Activated CD4-positive, alpha-beta T cell treated with anti-CD3 and anti-CD28 coated beads, Interleukin-2, amount 50 U/mL, for 24 hours (primary cell): ENCODE results near the gene CCL4.
"Not testable (repeated sequence)": the region's sequence is repeated elsewhere in the genome, so short reads cannot be mapped to it uniquely, and the experiment has no call there.

Experiments
- DNase-seq, 2 donors: peaks; one replicate each; pipeline ENCODE4 v3.0.0-alpha.2; 2020; ENCODE audit warnings: low read depth in 1 of 2, low spot score in 1 of 2

The CCL4 gene

DNA sequence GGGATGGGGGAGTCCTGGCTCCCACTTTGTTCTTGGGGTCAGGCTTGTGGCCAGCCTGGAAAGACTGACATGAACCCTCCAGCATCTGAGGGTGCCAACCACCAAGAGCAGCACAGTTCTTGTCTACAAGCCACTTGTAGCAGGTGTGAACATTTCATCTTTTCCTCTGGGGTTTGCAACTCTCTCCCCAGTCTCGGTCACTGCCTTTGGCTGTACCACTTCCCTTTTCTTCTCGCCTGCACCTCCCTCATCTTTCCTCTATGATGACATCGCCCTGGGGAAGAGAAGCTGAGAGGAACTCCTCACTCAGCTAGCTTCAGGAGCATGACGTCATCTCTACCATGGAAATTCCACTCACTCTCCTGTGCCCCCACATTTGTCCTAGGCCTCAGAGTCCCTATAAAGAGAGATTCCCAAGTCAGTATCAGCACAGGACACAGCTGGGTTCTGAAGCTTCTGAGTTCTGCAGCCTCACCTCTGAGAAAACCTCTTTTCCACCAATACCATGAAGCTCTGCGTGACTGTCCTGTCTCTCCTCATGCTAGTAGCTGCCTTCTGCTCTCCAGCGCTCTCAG, at the start of gene CCL4:
Gene CCL4, plus strand, starts transcription at position 427 of the 575 bp plus-strand sequence. Its CDS starts 79 bp downstream, at position 506.
- not testable (repeated sequence) for DNase-seq

DNA sequence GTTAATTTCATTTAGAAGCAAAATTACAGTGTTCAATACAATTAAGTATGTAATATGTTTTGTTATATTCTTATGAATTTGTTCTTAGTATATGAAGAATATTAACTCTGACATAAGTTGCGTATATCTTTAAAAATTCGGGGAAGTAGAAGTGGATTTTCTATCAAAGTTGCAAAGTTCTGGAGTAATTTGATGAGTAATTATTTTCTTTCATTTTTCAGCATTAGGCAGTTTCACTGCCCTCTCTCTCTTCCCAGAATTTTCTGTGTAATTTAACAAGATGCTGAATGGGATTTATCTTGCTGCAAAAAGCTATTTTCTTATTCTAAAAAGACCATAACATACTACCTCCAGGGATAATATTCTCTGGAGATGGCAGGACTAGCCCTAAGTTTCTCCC, 48.5 kb upstream of the CCL4 start:
- no peak for DNase-seq

DNA sequence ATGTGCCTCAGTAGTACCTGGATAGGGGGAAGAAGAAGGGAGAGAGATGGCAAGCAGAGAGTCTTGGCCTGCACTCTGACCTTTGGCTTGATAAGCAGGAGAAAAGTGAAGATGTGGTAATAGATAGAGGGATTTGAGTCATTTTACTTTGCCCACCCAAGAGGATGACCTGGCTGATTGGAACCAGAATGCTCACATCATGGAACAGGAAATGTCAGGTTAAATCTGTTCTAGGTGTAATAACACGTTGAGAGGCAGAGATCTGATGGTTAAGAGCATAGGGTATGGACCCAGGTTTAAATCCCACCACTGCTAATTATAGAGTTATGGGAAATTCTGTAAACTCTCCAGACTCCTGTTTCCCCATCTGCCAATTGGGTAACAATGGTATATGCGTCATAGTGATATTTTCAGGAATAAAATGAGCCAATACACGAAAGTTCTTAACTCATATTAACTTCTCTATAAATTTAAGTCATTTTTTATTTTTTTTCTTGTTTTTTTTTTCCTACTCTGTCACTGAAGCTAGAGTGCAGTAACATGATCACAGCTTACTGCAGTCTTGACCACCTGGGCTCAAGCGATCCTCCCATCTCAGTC, 47.6 kb upstream of the CCL4 start:
- no peak for DNase-seq

DNA sequence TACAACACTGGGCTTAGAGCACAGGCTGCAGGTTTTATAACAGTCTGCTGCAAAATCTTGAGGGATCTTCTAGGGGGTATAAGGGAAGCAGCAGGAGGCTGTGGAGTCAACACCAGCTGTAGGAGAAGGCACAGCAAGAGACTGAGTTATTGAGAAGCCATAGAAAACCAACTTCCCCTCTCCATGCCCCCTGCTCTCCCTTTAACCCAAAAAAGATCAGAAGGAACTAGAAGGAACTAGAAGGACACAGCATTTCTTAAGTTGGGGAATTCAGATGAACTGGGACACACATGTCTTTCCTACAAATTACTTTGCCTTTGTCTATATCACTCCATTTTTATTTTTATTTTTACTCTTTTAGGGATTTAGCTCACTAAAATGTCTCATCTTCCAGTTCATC, 45.7 kb upstream of the CCL4 start:
- no peak for DNase-seq

DNA sequence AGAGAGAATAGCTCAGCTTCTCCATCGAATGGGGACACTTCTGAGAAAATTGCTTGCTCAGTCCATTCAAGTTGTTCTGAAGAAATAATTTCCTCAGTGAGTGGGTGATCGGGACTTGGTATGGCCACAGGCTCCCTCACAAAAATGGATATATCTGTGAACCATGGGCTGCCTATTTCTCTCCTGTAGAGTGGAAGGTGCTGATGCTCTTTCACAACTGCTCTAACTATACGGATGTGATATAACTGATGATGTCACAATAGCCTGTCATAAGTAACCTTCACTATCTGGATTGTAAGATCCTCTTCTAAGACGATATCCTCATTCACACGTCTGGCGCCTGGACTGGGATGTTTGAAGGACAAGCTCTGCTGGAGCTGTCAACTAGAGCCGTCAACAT, 44.2 kb upstream of the CCL4 start:
- DNase-seq = no peak

DNA sequence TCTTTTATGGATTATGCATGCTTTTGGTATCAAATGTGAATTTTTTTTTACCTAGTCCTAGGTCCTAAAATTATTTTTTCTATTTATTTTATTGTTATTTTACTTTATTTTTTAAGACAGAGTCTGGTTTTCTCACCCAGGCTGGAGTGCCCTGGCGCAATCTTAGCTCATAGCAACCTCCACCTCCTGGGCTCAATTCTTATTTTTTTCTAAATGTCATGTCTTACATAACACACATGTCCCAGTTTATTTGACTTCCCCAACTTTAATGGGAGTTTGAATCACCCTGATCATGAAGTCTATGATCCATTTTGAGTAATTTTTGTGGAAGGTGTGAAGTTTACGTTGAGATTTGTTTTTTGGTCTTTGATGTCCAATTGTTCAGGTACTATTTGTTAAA, 42.8 kb upstream of the CCL4 start:
- DNase-seq = no peak

DNA sequence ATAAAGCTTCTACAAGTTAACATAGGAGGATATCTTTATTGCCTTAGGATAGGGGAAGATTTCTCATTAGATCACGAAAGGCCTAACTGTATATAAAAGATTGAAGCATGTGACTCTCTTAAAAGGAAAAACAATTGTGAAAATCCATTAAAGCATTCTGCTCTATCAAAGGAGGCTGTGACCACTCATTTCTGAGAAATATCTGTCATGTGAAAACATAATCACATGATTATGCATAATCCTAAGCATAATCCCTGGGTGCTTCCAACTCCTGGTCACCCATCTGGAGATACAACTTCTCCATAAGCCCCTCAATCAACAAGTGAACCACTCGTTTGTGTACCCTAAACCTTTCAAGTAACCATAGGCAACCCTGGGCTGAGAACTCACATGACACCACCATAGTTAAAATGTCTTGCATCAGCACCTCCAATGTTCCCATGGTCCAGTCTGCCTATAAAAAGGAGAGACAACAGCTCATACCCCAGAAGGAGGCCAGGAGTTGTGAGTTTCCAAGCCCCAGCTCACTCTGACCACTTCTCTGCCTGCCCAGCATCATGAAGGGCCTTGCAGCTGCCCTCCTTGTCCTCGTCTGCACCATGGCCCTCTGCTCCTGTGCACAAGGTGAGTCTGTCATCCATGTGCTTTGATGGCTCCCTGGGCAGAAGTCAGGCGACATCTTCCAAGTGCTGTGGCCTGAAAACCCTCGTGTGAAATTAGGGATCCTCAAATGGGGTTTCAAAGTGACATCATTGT, 39.7 kb upstream of the CCL4 start, which contains the start of gene CCL18:
Gene CCL18, plus strand, starts transcription at position 487 of the 756 bp plus-strand sequence. Its CDS starts 71 bp downstream, at position 558.
- no peak for DNase-seq

DNA sequence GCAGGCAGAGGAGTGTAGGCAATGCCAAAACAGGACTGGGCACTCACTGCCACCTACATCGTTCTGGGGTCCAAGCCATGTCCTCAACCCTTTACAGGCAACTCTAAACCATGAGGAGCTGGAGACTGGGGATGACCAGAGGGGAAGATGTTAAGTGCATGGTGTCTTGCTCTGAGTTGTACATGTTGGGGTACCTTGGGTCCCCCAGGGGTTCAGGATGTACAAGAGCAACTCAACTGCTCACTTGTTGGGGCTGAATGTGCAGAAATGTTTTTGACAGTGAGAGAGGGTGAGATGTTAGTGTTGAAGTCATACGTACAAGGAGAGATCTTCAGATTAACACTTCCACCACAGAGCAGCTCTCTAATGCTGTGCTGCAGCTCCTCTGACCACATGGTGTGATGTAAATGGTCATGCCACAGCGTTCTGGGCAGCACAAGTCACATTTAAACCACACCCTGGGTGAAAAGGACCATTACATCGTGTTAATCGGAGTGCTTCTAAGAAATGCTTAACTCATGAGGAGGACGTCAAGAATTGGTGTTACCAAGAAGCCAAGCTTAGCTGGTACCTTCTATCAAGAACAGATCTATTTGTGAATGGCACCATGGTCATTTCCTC, 37.2 kb upstream of the CCL4 start:
- DNase-seq = no peak

DNA sequence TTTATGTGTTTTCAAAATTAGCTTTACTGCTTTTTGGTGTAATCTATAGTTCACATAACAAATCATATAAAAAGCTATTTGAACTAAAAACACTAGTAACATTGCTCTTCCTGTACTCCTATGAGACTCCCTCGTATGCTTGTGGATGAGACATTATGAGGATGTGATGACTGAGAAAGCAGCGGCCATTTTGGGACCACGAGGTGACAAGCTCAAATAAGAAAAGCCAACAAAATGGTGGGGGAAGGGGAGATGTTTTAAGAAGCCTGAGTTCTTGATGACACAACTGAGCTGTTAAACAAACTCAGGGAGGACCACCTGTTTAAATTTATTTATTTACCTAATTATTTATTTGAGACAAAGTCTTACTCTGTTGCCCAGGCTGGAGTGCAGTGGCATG, 35.1 kb upstream of the CCL4 start:
- no peak for DNase-seq

DNA sequence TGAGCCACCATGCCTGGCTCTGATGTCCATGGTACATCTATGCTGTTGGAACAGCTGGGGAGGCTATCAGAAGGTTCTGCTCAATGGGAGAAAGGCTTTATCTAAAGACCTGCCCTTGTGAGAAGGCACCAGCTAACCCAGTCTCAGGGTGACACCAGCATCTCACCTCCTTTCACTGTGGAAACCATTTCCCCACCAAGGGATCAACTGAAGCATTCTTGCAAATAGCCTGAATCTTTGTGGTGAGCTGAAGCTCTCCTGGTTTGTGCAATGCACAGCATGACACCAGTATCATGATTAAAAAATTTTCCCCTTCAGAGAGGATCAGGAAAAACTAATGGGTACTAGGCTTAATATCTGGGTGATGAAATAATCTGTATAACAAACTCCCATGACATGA, 34.5 kb upstream of the CCL4 start:
- no peak for DNase-seq

DNA sequence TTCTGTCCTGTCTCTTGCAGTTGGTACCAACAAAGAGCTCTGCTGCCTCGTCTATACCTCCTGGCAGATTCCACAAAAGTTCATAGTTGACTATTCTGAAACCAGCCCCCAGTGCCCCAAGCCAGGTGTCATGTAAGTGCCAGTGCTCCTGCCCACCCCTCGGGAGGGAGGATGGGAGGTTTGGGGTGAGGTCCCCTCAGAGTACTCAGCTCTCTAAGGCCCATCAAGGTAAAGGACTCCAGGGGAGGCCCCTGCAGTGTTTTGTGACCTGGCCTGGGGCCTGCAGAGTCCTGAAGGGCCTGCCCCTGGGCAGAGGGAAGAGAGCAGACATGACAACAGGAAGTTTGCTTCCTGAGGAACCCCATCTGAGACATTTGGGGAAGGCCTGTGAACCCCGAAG, 33.2 kb upstream of the CCL4 start:
- DNase-seq = no peak

DNA sequence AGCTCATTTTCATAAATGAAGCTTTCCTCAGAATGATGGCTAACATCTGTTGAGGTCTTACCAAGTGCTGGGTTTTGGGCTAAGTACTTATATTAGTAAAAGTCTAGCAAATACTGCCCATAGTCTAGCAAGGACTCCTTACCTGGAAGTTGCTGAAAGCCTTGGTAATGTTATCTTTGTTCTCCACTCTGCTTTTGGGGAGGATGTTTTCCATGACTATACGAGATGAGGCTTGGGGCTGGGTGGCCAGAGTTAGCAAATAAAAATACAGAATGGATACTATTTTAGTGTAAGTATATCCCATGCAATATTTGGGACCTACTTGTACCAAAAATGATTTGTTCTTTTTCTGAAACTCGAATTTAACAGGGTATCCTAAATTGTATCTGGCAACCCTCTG, 31.9 kb upstream of the CCL4 start:
- DNase-seq = no peak

DNA sequence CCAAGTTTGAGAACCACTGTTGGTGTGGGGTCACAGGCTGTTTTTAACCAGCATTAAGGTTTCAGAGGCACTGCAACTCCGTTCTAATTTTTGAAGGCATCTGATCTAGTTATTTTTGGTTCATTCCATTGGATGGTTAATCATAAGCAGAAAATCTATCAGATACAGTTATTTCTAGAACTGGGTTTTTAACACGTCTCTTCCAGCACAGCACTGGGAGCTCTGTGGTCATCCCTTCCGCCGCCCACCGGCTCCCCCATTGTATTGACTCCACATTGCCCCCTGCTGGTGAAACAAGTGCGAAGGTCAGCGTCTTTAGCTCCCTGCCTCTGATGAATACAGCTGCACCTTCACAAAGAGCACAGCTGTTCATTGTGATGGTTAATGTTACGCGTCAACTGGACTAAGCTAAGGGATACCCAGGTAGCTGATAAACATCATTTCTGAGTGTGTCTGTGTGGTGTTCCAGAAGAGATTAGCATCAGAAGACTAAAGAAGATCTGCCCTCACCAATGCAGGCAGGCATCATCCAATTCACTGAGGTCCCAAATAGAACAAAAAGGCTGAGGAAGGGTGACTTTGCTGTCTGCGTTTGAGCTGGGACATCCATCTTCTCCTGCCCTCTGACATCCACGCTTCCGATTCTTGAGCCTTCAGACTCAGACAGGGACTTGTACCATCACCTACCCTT, 31.1 kb upstream of the CCL4 start:
- DNase-seq = peak; percentile 41 to 69

DNA sequence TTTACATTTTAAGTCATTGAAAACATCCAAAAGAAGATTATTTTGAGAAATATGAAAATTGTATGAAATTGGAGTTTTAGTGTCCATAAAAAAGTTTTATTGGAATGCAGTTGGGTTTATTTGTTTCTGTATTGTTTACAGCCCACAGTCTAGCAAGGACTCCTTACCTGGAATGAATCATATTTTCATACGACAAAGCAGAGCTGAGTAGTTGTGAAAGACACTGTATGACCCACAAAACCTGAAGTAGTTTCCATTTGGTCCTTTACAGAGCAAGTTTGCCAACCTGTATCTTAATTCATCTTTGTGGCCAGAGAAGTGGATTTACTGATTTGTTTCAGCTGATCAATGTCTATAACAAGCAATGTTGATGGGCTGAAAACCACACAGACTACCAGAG, 29.3 kb upstream of the CCL4 start:
- no peak for DNase-seq

DNA sequence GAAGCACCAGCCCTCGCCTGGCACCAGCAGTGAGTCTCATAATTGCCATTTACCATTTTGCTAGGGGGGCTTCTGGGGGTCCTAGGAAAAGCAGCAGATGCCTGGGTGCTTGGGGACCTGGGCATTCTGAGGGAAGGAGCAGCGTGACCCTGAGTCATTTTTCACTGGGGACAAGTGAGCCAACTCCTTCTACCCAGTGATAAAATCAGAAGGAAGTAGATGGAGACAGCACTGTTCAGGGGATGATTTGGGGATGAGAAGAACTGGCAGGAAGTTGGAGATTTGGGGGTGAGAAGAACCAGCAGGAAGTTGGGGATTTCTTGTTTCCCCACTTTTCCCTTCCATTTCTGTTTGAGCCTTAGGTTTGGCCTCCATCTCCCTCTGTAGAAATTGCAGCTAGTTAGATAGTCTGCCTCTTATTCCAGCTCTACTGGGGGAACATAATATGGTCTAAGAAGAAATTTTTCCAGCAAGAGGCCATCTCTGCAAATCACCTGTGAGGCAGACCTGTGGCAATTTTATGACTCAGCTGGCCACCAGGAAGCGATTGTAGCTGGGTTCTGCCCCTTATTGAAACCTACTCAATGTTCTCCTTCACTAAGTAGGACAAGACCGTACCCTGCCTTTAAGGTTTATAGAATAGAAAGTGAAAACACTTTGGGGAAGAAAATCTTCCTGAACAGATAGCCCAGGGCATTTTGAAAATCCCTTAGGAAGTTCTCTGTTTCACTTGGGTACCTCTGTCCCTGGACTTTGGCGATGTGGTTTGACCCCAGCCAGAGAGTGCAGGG, 21.8 kb upstream of the CCL4 start:
- DNase-seq = not testable (repeated sequence)

DNA sequence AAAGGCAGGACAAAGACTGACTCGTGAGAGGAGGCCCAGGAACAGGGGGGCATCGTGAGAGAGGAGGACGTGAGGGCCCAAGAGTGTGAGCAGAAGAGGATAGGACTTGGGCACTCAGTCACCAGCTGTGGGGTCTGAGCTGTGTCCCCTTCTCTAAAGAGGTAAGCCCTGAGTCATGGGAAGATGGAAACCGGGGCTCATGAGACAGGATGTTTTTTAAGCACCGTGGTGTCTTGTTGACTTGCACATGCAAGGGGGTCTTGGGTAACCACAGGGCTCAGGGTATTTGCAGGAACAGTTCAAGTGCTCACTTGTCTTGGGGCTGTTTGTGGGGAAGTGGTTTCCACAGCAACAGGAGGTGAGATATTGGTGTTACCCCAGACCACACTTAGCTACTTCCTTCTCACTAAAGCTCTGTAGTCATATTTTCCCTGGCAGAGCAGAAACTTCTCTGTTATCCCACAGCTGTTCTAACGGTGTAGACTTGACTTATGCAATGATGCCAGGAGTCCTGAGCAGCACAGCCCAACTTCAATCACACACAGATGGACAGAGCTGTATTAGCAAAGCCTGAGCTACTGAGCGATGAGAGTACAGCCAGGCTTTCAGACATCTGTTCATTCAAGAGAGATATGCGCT, 21.0 kb upstream of the CCL4 start:
- DNase-seq = peak in 1 of 2 donors; percentile 27

DNA sequence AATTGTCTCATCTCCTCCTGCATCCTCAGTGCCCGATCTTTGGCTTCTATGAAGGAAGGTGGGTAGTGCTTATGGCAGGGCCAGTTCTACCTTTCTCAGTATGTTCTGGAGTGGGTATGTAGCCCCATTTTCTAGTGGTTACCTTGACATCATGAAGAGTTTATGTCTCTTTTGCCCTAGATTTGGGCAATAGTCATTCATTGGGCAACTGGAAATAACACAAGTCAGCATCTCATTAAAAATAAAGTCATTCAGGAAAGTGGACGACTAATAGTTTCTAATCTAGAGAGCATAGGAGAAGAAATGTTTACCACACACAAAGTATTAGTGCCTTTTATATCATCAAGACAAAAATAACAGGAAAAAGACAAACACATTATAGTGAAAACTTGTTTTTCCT, 19.9 kb upstream of the CCL4 start:
- not testable (repeated sequence) for DNase-seq

DNA sequence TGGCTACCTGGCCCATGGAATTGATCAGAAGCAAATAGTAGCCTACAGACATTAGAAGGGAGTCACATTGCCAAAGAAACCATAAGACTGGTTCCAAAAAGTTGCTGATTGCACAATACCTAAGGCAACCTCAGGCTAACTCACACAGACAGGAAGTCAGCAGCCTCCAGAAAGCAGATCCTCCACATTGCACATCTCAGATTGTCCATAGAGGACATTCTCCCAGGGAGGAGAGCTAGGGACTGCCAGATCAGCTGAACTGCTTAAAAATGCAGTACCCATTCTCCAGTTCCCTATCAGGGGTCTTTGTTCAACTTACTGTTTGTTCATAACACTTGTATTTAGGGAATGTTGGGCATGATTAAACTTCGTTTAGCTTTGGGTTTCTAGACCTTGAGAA, 17.9 kb upstream of the CCL4 start:
- DNase-seq = no peak

DNA sequence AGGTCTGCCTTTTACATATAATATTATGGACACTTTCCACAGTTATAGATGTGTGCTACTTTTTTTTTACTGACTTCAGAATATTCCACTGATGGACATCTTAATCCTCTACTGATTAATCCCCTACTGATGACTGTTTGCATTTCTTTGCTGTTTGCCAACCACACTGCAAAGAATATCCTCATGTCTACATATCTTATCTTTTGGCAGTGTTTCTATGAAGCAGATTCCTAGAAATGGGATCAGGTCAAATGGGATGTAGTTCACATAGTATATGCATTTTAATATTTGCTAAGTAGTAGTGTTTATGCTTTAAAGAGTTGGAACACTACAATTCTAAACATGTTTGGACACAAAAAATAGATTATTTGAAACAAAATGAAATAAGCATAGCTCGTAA, 16.8 kb upstream of the CCL4 start:
- no peak for DNase-seq

DNA sequence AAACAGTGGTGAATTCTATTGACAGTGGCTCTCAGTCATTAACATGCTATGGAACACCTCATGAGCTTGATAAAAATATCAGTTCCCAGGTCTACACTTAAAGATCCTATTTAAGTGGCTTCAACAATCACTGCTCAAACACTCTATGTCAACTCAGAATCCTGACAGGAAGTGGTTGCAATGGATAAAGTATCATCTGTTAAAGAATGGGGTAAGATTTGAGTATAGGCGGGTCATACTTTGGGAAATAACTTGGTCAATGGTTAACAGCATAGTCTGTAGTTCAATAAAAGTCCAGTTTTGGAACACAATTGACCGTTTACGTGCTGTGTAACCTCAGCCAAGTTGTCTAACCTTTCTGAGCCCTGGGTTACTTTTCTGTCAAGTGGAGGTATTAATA, 16.2 kb upstream of the CCL4 start:
- DNase-seq = not testable (repeated sequence)
